ENCODE data around the gene STX18.
"Not testable (repeated sequence)": the region's sequence is repeated elsewhere in the genome, so short reads cannot be mapped to it uniquely, and the experiment has no call there.

Gene STX18

GRCh38 chr4:4555916-4556315 is 14.1 kb upstream of the STX18 start:
- DNase-seq (ENCODE audit: low read depth in 2 of 2), result no peak

- DNase-seq (ENCODE audit: low read depth in 2 of 2), result no peak
Measured at GRCh38 chr4:4554234-4554633, 12.4 kb upstream of the STX18 start.

DNA sequence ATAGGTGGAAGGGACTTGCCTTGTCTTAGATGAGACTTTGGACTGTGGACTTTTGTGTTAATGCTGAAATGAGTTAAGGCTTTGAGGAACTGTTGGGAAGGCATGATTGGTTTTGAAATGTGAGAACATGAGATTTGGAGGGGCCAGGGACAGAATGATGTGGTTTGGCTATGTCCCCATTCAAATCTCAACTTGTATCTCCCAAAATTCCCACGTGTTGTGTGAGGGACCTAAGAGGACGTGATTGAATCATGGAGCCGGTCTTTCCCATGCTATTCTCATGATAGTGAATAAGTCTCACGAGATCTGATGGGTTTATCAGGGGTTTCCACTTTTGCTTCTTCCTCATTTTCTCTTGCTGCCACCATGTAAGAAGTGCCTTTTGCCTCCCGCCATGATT is 10.2 kb upstream of the STX18 start:
- DNase-seq (ENCODE audit: low read depth in 2 of 2), result not testable (repeated sequence)

DNA sequence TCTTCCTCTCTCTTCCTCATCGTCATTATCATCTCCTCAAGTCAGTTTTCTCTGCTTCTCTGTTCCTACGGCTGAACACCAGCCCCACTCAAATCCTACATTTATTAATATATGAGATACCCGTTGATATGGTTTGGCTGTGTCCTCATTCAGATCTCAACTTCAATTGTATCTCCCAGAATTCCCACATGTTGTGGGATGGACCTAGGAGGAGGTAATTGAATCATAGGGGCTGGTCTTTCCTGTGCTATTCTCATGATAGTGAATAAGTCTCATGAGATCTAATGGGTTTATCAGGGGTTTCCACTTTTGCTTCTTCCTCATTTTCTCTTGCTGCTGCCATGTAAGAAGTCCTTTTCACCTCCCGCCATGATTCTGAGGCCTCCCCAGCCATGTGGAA is 8.3 kb upstream of the STX18 start:
- DNase-seq (ENCODE audit: low read depth in 2 of 2), result not testable (repeated sequence)

DNA sequence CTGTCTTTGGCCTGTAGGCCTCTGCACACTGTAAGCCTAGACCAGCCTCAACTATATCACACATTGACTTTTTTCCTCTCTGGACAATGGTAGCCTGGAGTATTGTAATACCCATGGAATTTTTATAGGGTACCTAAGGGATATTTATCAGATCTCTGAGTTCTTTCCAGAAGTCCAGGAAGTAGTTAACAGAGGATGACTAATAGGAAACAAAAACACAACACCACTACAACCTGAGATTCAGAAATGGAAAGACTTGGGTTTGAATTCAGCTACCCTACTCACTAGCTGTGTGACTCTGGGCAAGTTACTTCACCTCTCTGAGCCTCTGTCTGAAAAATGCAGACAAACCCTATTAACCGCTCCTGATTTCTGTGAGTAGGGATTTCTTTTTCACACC is 7.7 kb upstream of the STX18 start:
- DNase-seq (ENCODE audit: low read depth in 2 of 2), result no peak

DNA sequence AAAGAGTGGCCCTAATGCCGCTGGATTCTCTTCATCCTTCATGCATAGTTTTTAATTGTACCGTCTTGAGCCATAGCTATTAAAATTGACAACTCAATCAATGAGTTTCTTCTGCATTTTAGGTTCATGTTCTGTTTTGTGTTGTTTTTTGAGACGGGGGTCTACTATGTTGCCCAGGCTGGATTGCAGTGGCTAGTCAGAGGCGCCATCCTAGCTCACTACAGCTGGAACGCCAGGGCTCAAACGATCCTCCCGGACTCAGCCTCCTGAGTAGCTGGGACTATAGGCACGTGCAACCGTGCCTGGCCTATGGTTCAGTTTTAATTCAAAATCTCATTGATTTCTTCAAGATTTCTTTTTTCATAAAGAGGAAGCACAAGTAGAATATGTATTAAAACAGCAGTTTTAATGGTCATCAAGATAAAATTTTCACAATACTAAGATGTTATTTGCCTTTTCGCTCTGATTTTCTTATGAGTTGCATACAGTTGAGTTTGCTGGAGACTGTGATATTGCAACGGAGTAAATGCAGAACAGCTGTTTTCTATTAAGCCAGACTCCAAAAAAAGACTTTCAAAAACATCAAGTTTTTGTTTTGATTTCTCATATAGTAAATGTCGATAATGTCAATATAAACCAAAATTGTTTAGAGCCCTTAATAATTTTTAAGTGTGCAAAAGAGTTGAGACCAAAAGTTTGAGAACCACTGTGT is 1.1 kb upstream of the STX18 start:
- DNase-seq (ENCODE audit: low read depth in 2 of 2), result no peak

DNA sequence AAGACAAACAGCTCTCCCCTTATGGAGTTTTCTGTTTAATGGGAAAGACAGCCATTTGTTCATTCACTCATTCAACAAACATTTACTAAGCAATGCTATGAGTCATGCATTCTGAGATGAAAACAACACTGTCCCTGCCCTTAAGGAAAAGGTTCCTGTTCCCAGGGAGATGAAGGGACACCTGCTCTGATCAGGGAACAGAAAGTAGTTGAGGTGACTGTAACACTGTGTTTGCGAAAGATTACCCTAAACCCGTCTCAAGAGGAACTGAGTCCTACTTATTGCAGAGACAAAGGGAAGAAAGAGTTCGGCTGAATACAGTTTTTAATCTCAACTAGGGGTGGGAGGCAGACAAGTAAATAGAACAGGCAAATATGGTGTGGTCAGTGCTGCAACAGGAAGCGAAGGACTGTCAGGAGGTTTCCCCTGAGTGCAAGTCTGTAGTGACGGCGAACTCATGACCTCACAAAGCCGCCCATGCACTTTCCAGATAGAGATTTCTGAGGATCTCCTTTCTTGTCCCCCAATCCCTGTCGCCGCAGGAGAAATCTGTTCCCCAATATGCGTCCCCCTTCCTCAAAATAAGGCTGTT is 712 bp downstream of the STX18 start:
- peak in 1 of 2 donors; percentile 19 for DNase-seq (ENCODE audit: low read depth in 2 of 2)

DNA sequence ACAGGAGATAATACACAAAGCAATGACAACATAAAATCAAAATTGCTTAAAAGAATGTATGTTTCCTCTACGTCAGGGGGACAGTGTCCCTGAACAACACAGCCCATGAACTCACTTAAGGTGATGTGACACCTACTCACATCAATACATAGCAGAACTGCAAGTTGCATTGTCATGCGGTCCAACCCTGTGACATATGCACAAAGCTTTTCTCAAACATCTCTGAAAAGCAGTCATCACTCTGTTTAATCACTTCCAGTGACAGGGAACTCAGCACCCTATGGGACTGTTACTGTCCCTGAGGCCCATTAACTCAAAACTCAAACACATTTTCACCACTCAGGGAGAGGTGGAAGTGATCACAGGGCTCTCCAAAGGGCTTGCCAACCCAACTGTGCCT is 2.4 kb downstream of the STX18 start:
- DNase-seq (ENCODE audit: low read depth in 2 of 2), result no peak

DNA sequence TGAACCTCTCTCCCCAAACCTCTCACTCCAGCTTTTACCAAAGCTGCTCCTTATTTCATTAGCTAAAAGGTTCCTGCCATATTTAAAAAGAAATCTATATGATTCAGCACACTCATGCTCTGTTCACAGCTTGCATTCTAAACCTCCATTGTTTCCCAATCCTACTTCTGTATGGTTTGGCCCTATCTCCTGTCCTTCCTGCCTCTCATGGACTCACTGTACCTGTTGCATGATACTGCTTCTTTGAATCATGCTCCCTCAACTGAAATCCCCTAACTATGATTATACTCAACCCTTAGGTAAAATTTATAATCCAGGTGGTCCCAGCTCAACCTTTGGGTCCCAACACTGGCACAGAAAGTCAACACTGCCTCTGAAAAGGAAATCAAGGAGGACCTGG is 6.3 kb downstream of the STX18 start:
- no peak for DNase-seq (ENCODE audit: low read depth in 2 of 2)

GRCh38 chr4:4534515-4535145 is 7.2 kb downstream of the STX18 start:
- no peak for DNase-seq (ENCODE audit: low read depth in 2 of 2)

DNA sequence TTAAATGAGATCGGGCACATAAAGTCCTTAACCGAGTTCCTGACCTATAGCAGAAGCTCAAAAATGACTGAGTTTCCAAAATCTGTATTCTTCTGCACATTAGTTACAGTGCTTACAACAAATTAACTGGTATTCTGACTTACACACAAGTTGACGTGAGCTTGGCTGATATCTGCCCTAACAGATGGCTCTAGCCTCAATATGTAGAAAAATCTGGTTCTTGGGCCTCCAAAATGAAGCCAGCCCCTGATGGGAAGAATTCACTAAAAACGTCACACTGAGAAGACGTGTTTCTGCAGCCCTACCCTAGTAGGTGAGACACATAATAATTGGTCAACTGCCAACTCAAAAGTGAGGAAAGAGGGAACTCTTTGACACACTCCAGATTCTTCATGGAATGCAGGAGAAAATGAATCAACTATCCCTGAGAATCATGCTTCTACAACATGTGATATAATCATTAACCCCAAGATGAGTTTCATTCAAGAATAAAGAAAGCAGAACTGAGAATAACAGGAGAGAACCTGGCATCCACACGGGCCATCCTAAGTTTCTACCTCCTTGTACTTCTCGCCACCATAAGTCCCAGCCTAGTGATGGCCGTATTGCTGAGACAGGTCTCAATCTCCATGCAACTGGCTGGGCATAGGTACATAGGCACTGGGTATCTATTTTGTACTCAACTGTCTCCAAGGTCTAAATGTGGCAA is 8.2 kb downstream of the STX18 start:
- DNase-seq (ENCODE audit: low read depth in 2 of 2), result no peak

DNA sequence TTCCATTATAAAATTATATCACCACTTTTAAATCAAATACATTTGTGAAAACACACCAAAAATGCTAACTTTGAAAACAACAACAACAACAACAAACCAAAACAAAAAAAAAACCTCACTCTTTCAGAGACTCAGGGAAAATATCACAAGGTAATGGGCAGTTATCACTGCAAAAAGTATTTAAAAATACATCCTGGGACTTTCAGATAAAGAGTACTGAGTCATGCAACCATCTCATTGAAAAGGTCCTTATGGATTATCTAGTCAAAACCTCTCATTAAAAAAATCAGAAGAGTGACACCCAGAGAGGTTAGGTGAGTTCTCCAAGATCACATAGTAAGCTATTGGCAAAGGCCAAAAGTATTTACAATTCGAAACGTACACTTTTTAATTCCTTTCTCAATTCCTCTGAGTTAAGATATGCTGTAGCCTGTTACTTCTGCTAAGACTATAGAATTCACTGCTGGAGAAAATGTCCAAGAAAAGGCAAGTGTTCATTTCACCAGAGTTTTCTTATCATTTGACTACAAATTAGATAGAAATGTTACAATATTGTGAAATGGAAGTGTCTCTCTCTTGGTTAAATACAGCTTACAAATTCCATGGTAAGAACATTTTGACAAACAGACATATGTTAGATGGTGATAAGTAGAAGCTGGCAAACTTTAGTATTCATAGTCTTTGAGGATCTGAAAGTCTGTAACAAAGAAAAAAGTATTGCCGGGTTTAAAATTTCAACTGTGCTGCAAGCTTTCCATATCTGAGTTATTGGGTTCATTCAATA is 9.3 kb downstream of the STX18 start:
- no peak for DNase-seq (ENCODE audit: low read depth in 2 of 2)

GRCh38 chr4:4529392-4529791 is 12.5 kb downstream of the STX18 start:
- DNase-seq (ENCODE audit: low read depth in 2 of 2), result no peak

GRCh38 chr4:4526401-4526800 is 15.4 kb downstream of the STX18 start:
- no peak for DNase-seq (ENCODE audit: low read depth in 2 of 2)

DNA sequence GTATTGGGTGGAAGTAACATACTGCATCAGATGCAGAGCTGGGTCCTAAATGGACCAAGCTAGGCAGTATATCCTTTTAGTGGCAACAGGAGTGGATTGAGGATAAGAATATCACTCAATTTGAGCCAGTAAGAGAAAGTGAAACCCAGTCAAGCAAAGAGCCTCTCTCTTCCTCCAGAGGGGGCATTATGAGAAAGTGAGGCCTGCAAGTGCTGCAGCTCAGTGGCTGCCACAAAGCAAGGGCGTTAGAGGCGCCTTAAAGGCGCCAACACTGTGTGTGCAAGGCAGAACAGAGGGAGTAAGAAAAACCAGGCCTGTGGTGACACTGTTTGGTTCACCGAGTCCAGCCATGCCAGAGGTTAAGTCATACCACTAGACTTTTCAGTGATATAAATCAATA is 17.5 kb downstream of the STX18 start:
- no peak for DNase-seq (ENCODE audit: low read depth in 2 of 2)

DNA sequence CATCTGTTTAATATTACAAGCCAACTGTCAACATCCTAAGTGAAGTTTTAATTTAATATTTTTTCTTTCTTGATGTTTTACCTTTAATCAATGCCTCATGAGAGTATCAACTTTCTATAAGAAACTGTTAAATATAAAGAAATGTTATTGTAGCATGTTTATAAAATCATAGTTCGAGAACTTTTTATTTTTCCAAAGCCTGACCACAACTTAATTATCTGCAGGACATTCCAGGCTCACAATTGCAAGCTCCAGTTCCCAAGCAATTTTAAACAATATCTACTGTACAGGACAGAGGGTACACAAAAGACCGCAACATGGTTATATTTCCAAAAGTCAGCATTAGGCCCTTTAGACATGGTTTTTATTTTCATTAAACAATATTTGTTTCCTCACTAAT is 20.1 kb downstream of the STX18 start:
- DNase-seq (ENCODE audit: low read depth in 2 of 2), result no peak

GRCh38 chr4:4521136-4521535 is 20.7 kb downstream of the STX18 start:
- DNase-seq (ENCODE audit: low read depth in 2 of 2), result no peak

GRCh38 chr4:4519297-4519894 is 22.5 kb downstream of the STX18 start:
- DNase-seq (ENCODE audit: low read depth in 2 of 2), result no peak

DNA sequence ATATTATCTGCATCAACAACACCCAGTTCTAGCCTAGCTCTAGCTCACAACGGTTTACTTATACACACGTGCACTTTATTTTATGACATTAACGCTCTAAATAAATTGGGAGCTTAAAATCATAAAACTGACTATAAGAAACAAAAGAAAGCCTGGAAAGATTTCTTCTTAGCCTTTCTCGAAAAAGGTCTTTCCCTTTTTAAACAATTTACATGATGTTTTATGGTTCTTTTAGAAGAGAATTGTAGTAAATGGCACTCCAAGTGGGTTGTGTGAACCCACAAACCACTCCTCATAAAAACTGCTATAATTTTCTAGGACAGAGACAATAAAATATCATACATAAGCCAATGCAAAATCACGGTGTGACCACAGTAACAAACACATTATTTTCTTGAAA is 23.1 kb downstream of the STX18 start:
- no peak for DNase-seq (ENCODE audit: low read depth in 2 of 2)

DNA sequence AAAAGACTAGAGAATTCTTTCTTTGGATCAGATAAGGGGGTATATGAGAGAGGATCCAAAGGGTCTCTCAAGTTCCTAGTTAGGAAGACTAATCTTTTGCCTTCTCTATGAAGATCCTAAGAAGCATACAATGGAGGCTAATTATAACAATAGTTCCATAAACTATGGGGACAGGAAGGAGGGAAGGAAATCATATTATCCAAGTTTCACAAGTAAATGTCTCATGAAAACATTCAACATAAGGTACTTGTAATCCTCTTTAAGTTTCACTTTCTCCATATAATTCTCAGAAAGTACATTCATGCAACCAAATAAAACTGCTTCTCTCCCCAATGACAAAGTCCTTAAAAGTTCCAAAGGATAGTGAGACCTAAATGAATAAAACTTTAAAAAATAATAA is 27.1 kb downstream of the STX18 start:
- no peak for DNase-seq (ENCODE audit: low read depth in 2 of 2)

DNA sequence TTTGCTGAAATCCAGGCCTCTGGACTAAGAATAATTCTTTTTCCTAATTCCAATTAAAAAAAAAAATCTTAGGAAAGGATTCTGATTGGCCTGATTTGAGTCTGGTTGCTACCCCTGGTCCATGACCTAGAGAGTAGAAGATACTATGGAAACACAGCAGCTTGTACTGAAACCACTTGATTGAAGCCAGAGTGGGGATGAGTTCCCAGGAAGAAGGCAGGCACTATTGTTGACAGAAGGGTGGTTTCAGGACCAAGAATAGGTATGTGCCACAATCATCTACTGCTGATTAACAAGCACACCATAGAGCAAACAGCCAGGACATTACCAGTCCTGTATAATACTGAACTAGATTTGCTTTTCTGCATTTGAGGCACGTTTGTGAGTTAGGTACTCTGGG is 29.6 kb downstream of the STX18 start:
- DNase-seq (ENCODE audit: low read depth in 2 of 2), result no peak

DNA sequence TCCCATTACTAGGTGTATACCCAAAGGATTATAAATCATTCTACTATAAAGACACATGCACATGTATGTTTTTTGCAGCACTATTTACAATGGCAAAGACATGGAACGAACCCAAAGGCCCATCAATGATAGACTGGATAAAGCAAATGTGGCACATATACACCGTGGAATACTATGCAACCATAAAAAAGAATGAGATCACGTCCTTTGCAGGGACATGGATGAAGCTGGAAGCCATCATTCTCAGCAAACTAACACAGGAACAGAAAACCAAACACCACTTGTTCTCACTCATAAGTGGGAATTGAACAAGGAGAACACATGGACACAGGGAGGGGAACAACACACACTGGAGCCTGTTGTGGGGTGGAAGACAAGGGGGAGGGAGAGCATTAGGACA is 31.2 kb downstream of the STX18 start:
- not testable (repeated sequence) for DNase-seq (ENCODE audit: low read depth in 2 of 2)

Measured in stimulated activated CD4-positive, alpha-beta T cell treated with anti-CD3 and anti-CD28 coated beads, Interleukin-4, amount 100 ng/mL, for 48 hours (primary cell).